Panc1 (cell line): ENCODE measurements around the gene SH2D5.

Source experiments
- TF ChIP-seq, protein P1 (sequence below): fragments of 450-650 bp; IDR thresholded peaks from 2 replicates; pipeline ENCODE4 v1.5.1; 2017; ENCODE audit warnings: mild to moderate bottlenecking
- TF ChIP-seq, protein P2 (sequence below), 2 experiments: IDR thresholded peaks; 2 replicates each; pipeline ENCODE4 v1.6.1; 2011 to 2012; ENCODE audit warnings: low read depth in 2 of 2, control low read depth in 1 of 2, low read length in 1 of 2, mild to moderate bottlenecking in 1 of 2, moderate library complexity in 1 of 2; ENCODE audit not compliant: insufficient read depth in 1 of 2

DNA sequence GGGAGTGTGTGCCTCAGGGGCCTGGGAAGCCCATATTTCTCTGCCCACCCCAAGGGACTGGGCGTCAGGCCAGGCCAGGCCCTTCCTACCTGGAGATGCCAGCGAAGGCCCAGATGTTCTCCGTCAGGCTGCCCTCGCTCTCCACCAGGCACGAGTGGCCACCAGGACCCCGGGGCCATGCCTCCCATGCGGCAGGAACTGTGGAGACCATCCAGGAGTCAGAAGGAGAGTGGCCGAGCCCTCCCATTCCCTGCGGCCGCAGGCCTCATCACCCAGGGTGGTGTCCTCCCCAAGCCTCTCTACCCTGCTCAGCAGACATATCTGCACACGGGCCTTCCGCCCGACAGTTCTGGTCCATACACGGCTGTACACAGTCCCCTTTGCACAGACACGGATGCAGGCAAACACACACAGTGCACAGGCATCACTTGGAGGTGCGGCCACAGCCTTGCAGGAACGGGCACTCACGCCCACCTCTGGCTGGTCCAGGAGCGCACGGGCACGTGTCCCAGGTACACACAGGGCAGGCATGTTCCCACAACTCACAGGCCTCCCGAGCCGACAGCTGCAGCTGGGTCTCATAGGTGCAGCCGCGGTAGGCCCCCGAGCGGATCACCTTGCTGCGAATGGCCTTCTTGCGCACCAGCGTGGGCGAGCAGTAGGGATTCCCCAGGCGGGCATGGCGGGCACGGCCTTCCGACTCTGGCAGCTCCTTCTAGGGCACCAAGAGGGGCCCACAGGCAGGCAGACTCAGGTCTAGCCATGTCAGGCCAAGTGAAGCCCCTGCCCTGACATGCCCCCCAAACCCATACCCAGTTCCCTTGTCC is 8.8 kb downstream of the SH2D5 start:
- TF ChIP-seq, protein P1, sequence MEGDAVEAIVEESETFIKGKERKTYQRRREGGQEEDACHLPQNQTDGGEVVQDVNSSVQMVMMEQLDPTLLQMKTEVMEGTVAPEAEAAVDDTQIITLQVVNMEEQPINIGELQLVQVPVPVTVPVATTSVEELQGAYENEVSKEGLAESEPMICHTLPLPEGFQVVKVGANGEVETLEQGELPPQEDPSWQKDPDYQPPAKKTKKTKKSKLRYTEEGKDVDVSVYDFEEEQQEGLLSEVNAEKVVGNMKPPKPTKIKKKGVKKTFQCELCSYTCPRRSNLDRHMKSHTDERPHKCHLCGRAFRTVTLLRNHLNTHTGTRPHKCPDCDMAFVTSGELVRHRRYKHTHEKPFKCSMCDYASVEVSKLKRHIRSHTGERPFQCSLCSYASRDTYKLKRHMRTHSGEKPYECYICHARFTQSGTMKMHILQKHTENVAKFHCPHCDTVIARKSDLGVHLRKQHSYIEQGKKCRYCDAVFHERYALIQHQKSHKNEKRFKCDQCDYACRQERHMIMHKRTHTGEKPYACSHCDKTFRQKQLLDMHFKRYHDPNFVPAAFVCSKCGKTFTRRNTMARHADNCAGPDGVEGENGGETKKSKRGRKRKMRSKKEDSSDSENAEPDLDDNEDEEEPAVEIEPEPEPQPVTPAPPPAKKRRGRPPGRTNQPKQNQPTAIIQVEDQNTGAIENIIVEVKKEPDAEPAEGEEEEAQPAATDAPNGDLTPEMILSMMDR, result no peak
- TF ChIP-seq, protein P2, sequence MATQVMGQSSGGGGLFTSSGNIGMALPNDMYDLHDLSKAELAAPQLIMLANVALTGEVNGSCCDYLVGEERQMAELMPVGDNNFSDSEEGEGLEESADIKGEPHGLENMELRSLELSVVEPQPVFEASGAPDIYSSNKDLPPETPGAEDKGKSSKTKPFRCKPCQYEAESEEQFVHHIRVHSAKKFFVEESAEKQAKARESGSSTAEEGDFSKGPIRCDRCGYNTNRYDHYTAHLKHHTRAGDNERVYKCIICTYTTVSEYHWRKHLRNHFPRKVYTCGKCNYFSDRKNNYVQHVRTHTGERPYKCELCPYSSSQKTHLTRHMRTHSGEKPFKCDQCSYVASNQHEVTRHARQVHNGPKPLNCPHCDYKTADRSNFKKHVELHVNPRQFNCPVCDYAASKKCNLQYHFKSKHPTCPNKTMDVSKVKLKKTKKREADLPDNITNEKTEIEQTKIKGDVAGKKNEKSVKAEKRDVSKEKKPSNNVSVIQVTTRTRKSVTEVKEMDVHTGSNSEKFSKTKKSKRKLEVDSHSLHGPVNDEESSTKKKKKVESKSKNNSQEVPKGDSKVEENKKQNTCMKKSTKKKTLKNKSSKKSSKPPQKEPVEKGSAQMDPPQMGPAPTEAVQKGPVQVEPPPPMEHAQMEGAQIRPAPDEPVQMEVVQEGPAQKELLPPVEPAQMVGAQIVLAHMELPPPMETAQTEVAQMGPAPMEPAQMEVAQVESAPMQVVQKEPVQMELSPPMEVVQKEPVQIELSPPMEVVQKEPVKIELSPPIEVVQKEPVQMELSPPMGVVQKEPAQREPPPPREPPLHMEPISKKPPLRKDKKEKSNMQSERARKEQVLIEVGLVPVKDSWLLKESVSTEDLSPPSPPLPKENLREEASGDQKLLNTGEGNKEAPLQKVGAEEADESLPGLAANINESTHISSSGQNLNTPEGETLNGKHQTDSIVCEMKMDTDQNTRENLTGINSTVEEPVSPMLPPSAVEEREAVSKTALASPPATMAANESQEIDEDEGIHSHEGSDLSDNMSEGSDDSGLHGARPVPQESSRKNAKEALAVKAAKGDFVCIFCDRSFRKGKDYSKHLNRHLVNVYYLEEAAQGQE (IDR thresholded peaks at IDR 0.05; ENCODE audit: insufficient read depth in 1 of 2, low read depth in 2 of 2, low read length in 1 of 2), result no peak
